Measurements from ENCODE around the gene GDF10.

GRCh38 chr10:47322300-47323061 lies 22.5 kb downstream of the GDF10 start, which contains the start of gene GDF2:
- TF ChIP-seq POLR2AphosphoS5 (IDR thresholded peaks at IDR 0.05; ENCODE audit: insufficient read depth in 1 of 2, low read depth in 1 of 2) (no peak), CTCF (IDR thresholded peaks at IDR 0.05) (no peak), POLR2A (IDR thresholded peaks at IDR 0.05) (no peak)

All from vagina (tissue), 2 donors.